Hypothalamus (tissue), 51 donors: ENCODE measurements around the gene SSTR4.

ENCODE experiments used
- DNase-seq, 51 donors: peaks; one replicate each; lab custom pipeline; 2025; lab: John Stamatoyannopoulos, UW

The SSTR4 gene

DNA sequence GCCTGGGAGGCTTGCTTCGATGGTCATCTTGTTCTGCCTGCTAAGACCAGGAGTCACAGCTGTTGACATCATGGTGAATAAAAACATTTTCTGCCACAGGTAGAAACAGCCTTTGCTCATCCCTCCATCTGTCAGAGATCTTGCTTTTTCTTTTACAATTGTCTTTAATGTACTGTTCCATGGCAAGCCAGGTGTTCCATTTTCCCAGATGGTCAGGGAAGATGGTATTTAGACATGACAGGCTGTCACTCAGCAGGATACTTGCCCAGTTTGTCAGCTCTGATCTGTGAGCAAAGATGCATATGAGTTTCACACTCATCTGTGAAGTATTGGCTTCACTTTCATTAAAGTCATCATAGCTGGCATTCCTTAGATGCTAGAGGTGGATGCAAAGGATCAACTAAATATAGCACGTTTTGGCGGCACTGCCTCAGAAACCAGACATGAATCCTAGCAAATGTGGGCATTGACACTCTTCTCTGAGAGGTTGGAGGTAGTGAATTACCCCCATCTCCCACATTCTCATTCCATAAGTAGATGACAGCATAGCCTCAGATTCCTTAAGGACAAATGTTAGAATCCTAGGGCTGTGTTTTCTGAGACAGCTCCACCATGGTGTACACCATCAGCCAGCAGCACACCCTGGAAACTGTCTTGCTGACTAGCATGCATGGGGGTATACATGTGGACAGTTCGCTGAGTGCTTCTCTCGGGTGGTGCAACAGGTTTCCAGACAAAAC is 4.2 kb downstream of the SSTR4 start:
- no peak for DNase-seq

DNA sequence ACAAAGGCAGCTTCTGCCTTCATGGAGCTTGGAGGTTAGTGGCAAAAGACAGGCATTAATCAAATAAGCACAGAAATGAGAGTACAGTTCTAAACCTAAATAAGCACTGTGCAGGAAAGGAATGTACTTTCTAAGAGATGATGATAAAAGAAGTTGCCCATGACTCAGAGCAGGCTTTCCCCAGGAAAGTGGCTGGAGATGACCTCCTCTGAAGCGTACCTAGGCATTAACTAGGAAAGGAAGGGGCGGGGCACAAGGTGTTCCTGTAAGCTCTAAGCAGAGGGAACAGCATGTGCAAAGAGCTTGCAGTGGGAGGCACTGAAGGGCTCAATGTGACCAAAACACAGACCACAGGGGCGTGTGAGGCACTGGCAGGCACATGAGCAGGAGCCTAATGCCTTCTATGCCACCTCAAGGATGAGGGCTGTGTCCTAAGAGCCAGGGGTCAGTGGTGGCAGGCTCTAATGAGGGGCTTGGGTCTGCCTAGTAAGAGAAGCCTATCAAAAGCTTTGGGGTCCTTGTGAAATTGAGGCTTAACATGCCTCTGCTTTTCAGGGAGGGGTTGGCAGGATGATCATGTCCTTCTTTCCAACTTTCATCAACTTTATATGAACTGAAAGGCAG is 4.9 kb downstream of the SSTR4 start:
- DNase-seq = no peak

DNA sequence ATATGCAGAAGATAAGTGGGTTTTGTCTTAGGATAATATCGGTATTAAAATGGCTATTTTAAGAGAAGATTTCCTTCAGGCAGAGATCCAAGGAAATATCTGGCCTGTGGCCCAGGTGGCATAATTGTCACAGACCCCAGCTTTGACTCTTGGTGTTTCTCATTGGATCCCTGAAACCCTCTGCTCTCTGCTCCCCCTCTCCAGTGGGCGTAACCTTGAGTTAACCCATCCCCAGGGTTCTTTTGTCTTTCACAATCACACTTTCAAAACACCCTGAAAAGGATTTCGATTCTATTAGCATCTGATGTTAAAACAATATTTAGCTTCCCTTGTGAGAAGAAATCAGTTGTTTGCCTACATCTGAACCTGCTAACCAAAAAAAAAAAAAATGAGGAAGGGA is 7.2 kb downstream of the SSTR4 start:
- DNase-seq = no peak

DNA sequence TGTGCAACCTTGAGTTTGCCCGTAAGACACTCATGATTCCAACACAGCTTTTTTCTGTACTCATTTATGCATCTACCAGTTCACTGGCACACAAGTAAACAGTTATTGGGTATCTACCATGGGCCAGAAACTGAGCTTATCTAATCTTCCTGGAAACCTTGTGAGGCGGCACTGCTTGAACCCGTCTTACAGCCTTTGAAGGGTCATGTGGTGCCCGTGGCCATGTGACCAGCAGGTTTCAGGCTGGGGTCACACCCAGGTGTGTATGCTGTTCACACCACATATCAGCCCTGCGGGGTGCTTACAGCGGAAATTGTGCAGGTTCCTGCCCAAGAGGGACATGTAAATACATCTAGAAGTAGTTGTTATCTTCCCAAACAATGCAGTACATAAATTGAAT is 8.3 kb downstream of the SSTR4 start:
- no peak for DNase-seq

DNA sequence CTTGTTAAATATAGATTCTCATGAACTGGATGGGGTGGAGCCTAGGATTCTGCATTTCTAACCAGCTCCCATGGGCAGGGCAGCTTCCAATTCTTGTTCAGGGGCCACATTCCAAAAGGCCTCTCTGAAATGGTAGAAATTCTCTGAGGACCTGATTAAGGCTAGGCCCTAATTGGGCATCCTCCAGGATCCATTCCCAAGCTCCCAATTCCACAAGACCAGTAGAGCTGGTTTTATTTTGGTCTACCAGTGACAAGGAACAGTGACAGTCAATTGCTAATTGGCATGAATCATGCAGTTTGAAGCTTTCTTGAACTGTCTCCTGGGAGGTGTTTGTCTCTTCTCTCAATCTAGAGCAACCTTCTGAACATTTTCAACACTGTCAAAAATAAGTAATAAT is 11.3 kb downstream of the SSTR4 start:
- DNase-seq = no peak

DNA sequence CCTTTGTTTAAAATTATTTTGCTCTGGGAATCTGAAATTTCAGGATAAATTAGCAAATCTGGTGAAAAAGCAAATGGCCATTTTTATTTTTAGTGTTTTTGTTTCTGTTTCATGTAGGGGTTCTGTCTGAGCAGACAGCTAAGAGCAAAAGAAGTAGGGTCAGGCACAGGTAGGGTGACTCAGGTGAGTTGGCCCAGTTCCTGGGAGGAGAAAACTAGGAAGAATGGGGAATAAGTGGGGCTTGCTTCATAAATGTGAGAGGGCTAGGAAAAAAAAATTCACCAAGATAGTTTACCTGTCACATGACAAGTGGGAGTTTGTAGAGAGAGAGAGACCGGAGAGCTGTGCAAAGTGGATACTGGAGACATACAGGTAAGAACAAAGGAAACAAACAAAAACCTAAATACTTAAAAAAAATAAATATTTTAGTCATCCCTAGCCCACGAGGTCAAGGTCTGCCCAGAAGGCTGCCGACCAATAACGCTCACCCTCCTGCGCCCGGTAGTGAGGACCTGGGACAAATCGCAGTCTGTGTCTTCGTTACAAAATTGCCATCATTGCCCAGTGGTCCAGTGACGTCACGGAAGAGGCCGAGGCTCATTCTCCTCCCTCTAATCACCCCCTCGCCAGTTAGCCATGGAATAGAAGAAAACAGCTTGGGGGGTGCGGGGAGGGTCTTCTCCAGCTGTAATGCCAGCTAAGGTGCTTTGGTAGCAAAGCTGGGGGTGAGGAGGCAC is 12.1 kb downstream of the SSTR4 start:
- DNase-seq = no peak

DNA sequence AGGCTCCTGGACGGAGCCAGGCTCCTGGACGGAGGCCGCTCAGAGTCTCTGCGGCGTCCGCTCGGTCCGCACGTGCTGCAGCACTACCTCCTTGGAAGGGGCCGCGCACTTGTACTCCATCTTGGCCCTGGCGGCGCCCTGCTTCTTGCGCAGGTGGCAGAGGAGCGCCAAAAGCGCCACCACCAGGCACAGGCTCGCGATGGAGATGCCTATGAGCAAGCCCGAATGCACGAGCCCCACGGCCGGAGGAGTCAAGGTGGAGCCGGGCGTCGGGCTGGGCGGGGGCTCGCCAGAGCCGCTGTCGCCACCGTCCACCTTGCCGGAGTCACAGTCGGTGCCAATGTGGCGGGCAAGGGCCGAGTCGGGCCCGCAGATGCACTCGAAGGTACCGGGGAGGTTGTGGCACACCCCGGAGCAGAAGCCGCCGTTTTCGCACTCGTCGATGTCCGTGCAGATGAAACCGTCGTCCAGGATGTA is 12.7 kb downstream of the SSTR4 start:
- DNase-seq = no peak

DNA sequence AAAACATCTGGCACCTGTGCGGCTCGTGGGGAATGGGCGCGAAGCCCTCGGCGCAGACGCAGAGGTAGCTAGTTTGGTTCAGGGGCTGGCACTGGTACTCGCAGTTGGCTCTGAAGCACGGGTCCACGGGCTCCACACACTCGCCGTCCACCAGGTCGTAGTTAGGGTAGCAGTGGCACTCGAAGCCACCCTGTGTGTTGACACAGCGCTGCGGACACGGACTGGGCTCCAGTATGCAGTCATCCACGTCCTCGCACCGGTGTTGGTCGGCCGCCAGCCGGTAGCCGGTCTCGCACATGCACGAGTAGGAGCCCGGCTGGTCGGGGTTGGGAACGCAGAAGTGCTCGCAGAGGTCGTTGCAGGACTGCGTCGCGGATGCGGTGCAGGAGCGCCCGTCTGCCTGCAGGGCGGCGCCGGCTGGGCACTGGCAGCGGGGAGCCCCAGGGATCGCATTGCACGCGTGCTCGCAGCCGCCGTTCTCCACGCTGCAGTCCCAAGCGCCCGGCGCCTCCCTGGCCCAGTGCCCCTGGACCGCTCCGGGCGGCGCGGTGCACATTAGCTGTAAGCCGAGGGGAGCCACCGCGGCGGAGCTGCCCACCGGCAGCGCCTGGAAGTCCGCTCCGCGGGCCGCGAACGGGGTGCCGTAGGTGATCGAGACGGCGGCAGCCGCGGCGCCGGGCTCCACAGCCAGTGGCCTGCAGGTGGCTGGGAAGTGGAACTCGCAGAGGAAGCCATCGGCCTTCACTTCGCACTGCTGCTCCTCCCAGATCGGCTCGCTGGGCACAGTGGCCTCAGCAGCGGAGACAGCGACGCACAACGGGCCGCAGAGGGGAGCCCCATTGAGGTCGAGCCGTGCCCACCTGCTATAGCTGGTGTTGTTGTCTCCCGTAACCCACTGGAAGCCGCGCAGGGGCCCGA is 13.4 kb downstream of the SSTR4 start:
- DNase-seq = peak in 1 of 51 donors; percentile 14

DNA sequence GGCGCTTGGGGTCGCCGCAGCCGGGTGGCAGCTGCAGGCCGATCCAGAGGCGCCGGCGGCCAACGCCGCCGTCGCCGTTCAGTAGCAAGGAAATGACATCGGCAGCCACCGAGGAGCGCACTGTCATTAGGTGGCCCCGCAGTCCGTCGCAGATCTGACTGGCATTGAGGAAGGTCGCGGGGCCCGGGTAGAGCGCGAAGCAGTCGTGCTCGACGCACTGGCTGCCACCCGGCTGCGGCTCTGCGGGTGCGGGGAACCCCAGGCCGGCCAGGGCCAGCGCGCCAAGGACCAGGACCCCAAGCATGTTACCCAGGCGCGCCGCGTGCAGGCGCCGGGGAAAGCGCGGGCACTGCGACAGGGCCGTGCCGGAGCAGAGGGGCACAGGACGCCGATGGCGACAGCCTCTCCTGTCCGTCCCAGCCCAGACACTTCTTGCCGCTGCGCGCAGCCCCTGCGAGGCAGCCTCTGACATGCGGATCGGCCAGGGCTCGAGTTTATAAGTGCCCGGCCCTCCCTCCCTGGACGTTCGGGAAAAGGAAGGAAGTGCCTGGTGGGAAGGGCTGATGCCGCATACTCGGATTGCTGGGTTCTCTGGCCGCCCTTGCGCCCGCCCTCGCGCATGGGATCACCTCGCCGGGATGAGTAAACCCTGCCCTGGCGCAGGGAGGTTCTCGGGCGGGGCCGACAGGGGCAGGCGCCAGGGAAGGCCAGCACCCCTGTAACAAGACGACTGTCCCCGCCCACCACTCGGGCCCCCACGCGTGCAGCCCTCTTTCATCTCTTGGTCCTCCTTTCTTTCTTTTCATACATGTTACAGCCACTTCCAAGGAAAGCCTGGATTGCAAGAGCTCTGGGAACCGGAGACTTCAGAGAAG is 14.3 kb downstream of the SSTR4 start, which contains the start of gene THBD:
Gene THBD, minus strand, starts transcription at position 472 of the 875 bp plus-strand sequence. Its CDS starts 168 bp downstream, at position 304.
- DNase-seq = peak in 1 of 51 donors; percentile 50

DNA sequence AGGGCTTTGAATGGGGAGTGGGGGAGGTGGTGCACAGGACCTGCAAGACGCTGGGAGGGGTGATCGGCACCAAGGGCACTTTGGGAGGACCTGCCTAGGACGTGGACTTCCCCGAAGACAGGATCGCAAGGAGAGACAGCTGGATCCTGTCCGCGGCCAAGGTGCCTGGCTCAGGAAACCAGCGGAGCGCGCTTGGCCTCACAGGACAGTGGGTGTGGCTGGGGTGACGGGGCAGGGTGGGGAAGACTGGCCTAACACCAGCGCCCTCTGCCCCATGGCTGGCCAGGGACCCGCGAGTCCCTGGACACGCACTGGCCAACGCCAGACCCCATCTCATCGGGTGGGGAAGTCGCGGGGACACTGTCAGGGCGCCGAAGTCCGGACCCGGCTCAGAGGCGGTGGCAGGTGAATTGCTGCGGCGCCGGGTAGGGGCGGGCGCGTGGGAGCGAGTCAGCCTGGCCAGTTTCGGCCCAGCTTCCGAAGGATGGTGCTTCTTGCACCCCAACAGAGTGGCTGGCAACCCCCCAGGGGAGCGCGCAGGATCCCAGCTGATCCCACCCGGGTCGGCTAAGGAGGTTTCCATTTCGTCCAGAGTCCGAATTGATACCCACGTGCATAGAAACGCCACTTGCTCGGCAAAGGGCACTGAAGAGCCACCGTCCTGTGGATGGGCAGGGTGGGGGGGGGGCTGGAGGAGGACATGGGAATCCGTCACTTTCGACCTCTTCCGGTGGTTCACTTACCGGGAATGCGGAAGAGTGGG is 15.1 kb downstream of the SSTR4 start:
- peak in 1 of 51 donors; percentile 16 for DNase-seq

DNA sequence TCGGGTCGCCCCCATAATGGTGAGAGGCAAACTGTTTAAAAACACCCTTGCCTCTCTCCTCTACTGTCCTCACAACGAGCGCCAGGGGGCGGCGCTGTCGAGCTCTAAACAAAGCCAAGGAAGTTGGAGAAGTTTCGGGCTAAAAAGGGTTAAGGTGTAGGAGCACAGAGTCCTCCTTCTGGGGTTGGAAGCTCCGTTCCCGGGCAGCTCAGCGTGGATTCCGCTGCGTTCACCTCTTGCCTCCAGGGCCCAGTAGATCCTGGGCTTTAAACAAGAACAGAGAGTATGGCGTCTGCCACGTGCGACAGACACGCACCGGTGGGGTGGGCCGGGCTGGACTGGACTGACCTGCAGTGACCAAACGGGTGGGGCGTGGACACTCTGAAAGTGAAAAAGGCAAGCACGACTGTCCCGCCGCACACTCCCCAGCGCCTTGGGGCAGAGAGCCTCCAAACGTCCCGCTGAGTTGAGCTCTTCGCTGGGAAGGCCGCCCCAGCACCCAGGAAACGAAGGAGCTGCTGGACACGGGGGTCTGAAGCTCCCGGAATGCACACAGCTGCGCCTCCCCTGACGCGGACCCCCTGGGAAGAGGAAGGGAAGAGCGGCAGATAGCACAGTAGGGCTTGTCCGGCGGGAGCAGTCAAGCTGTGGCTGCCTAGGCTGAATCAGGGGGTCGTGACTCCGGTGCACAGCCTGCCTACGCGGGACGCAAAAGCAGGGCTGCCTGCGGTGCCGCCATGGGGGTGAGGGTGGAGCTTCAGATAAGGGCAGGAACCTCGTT is 15.9 kb downstream of the SSTR4 start:
- DNase-seq = peak in 11 of 51 donors; percentile 10 to 49 (median 29)

DNA sequence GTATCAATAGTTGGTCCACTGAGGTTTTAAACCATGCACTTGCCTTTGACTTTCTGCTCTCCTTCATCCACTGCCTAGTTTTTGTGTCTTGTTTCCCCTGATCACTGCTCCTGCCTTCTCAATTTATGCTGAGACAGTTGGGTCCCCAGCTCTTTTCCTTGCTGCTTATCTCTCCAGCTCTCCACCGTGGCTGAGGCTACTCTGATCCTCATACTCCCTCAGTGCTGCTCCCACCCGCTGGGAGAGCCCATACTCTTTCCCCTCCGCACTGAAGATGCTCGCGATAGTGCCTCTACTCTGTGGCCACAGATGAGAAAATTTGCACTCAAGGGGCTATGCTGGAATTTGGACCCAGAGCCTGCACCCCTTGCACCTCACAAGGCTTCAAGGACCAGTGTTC is 17.8 kb downstream of the SSTR4 start:
- DNase-seq = no peak

DNA sequence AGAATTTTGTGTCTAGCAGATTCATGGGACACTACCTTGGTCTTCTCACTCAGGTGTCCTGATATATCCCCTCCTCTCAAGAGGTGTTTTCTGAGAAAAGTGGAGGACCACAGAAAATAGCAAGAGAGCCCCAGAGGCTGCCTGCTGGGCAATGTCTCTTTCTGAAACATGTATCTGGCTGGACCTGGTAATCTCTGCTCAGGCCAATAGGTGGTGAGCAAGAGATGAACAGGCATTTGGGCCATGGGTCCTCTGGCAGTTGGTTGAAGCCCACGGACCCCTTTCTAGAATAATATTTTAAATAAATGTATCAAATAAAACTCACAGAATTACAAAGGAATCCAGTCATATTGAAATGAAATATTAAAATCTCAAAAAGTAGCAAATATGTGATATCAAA is 23.1 kb downstream of the SSTR4 start:
- DNase-seq = no peak

DNA sequence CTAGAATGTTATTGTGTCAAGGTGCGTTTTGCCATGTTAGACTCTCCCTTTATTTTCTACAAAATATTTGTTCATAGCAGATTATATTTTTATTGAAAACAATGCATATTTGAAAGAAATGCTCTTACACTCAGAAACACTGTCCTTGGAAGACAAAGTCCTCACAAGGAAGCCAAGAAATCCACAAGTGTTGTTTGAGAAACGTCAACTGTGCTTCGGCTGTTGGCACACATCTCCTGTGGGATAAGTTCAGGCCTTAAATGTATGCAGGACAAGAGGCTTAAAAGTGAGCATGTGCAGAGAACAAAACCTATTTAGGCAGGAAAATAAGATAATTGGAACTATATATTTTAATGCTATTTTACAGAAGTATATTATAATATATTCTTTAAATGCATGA is 23.9 kb downstream of the SSTR4 start:
- no peak for DNase-seq

DNA sequence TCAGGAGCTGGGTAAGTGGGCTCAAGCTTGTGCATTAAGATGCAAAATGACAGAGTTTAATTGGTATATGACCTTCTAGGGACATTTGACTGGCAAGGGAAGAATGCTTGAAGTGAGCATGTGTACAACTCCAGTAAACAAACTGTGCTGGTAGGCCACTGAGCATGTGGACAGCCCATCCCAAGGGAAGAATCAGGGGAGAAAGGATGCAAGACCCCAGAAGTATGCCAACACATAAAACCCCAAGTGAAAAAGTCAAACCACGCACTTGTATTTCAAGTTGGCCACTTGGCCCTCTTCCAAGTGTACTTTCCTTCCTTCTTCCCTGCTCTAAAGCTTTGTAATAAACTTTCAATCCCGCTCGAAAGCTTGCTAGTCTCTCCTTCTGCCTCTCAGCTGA is 24.7 kb downstream of the SSTR4 start:
- DNase-seq = no peak

DNA sequence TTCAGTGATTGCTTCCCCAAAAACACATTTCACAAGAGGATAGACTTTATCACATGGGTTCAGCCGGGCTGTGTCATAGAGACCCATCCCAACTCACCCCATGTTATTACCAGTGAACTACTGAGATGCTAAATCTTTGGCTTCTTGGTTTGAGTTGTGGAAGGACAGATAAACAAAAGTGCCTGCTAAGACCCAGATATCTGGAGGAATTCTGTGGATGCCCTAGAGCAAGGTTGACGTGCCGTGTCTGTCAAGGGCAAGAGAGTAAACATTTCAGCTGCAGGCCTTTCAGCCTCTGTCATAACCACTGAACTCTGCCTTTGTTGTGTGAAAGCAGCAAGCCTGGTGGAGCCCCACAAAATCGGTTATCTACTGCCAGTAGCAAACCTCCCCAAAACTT is 25.5 kb downstream of the SSTR4 start:
- no peak for DNase-seq

DNA sequence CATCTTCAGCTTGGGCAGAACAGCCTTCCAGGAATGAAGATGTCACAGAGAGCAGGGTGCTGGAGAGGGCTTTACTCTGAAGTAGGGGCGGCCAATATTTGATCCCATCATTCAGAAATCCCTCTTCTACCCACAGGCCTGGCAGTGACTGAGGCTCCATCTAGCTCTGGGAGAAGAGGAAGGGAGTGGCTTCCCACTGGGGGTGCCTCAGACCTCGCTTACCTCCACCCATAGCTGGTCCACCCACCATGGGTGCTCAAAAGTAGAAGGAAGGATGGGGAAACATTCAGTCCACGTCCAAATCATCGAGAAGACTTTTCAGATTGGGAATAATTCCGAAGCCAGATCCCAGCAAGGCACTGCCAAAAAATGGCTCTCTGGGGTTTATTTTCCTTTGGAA is 26.1 kb downstream of the SSTR4 start:
- no peak for DNase-seq
